Natural killer cell (primary cell): ENCODE data around the gene NFE2L3. TPM values are rescaled to one million over a fixed set of nuclear protein-coding genes. Genes with fewer than 3 reads are reported as not detected.
"Not testable (repeated sequence)": the region's sequence is repeated elsewhere in the genome, so short reads cannot be mapped to it uniquely, and the experiment has no call there.

Experiments used
- ATAC-seq, 3 donors: fragments of 150-1000 bp in 2 of 3; fragments of 200-7000 bp in 1 of 3; cut with Tn5 transposase; 1 replicate in 1 of 3; 2 replicates in 2 of 3; pipeline ENCODE4 v1.10.0; 2021; ENCODE audit warnings: mild to moderate bottlenecking in 2 of 3, moderate library complexity in 2 of 3
- DNase-seq, 2 donors: peaks; one replicate each; pipeline versions ENCODE4 v3.0.0 to v3.0.0-alpha.2; 2013 to 2021; ENCODE audit warnings: mixed read lengths in 1 of 2
- H3K27ac ChIP-seq: one replicate; pipeline ENCODE4 v1.5.1; 2013; ENCODE audit warnings: mild to moderate bottlenecking, low read length
- H3K27me3 ChIP-seq: one replicate; pipeline ENCODE4 v1.6.1; 2013; ENCODE audit warnings: low read length; ENCODE audit not compliant: control insufficient read depth, insufficient read depth
- H3K36me3 ChIP-seq: one replicate; pipeline ENCODE4 v1.6.1; 2013; ENCODE audit warnings: low read length; ENCODE audit not compliant: control insufficient read depth, insufficient read depth
- H3K4me1 ChIP-seq: one replicate; pipeline ENCODE4 v1.6.1; 2013; ENCODE audit warnings: low read length; ENCODE audit not compliant: control insufficient read depth, insufficient read depth
- H3K4me3 ChIP-seq: one replicate; pipeline ENCODE4 v1.5.1; 2013; ENCODE audit warnings: low read length
- H3K9me3 ChIP-seq: one replicate; pipeline ENCODE4 v1.6.1; 2013; ENCODE audit warnings: low read length; ENCODE audit not compliant: control insufficient read depth, insufficient read depth
- H3K27ac Mint-ChIP-seq, 2 donors: one replicate each; pipeline ENCODE4 v1.8.0; 2022; ENCODE audit warnings: mild to moderate bottlenecking in 2 of 2, mixed read lengths in 2 of 2, moderate library complexity in 1 of 2
- H3K27me3 Mint-ChIP-seq, 2 donors: one replicate each; pipeline ENCODE4 v1.8.0; 2022; ENCODE audit warnings: low read depth in 2 of 2, mixed read lengths in 2 of 2
- H3K36me3 Mint-ChIP-seq: one replicate; pipeline ENCODE4 v1.8.0; 2022; ENCODE audit warnings: mixed read lengths
- H3K4me1 Mint-ChIP-seq, 2 donors: one replicate each; pipeline ENCODE4 v1.8.0; 2022; ENCODE audit warnings: mixed read lengths in 2 of 2
- H3K4me3 Mint-ChIP-seq: one replicate; pipeline ENCODE4 v1.8.0; 2022; ENCODE audit warnings: mild to moderate bottlenecking, moderate library complexity, mixed read lengths
- H3K9me3 Mint-ChIP-seq, 2 donors: one replicate each; pipeline ENCODE4 v1.8.0; 2022; ENCODE audit warnings: mixed read lengths in 2 of 2
- WGBS: methylation state at CpG from one replicate; pipeline ENCODE4 v1.1.7; 2013; ENCODE audit warnings: missing lambda C conversion rate; ENCODE audit not compliant: insufficient coverage; 5-methylcytosine and 5-hydroxymethylcytosine counted together
- intact Hi-C: fragments of 100-400 bp; cut with micrococcal nuclease; formaldehyde crosslinking; loops from one replicate; pipeline ENCODE4 v1.14.2; 2022
- total RNA-seq, 4 donors: library from RNA; stranded (reverse); fragments of 120-200 nt in 1 of 4; gene quantifications; one replicate each; pipeline versions ENCODE4 v1.2.3 to v1.2.4, GENCODE V29; 2013 to 2022
- TF ChIP-seq, protein P1 (sequence below): fragments of 200-600 bp; IDR thresholded peaks from one replicate; pipeline ENCODE4 v1.8.0; 2022; ENCODE audit warnings: antibody characterized with exemption

Gene NFE2L3
- total RNA-seq, 3 donors from 2014 or later (not counting 1 experiment from before 2014, with no cell fraction given), result 0.68 to 2.0 (median 1.00) TPM

DNA sequence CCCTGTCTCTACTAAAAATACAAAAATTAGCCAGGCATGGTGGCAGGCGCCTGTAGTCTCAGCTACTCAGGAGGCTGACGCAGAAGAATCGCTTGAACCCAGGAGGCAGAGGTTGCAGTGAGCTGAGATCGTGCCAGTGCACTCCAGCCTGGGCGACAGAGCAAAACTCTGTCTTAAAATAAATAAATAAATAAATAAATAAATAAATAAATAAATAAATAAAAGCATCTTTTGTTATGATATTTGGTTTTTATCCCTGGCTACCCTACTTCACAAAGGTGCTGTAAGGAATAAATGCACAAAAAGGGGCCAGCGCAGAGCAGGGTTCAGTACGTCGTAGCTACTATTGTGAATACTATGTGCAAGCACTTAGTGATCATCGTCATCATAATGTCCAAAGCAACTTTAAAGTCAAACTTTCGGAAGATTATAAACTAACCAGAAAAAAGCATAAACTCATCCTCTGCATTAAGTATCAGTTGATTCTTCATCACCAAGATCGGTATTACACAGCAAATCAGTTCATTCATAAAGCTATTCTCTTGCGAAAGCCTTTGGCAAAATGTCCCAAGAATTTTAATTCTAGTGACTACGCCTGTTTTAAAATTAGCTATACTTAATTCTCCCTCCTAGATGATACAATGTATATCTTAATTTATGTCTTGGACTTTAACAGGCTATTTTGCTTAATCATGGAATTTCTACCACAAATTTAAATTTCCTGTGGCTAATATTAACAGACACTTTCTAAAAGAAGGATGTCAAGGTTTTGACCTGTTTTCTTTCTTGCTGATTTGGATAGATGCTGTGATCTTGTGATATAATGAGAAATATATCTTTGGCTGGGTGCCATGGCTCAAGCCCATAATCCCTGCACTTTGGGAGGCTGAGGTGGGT lies 7.6 kb upstream of the NFE2L3 start:
- intact Hi-C loops, result no loop called here
- no peak overlapping the region for H3K27ac ChIP-seq

DNA sequence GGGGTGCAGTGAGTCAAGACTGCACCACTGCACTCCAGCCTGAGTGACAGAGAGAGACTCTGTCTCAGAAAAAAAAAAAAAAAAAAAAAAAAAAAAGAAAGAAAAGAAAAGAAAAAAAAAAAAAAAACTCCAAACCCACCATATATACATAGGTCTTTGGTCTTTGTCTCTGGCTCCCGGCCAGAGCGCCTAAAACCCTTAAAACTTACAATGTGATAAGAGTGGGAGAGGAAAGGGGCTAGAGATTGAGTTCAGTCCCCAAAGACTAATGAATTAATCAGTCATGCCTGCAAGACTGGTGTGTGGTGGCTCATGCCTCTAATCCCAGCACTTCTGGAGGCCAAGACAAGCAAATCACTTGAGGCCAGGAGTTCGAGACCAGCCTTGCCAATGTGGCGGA lies 6.8 kb upstream of the NFE2L3 start:
- Mint-ChIP-seq H3K27ac (no peak overlapping the region), H3K27me3 (peaks cover 13 to 21% of the 10 kb centered on the region in 2 donors), H3K9me3 (no peaks in the 10 kb centered on the region), H3K4me1 (no peaks in the 10 kb centered on the region), H3K4me3 (no peak overlapping the region), H3K36me3 (no peaks in the 10 kb centered on the region)
- Histone ChIP-seq H3K36me3 (no peaks in the 10 kb centered on the region), H3K27ac (no peak overlapping the region), H3K9me3 (no peaks in the 10 kb centered on the region), H3K27me3 (no peaks in the 10 kb centered on the region), H3K4me1 (no peaks in the 10 kb centered on the region), H3K4me3 (no peak overlapping the region)
- no CpG with 5 or more reads among the region's 4 CpGs for WGBS
- DNase-seq, result no peak
- TF ChIP-seq, protein P1, sequence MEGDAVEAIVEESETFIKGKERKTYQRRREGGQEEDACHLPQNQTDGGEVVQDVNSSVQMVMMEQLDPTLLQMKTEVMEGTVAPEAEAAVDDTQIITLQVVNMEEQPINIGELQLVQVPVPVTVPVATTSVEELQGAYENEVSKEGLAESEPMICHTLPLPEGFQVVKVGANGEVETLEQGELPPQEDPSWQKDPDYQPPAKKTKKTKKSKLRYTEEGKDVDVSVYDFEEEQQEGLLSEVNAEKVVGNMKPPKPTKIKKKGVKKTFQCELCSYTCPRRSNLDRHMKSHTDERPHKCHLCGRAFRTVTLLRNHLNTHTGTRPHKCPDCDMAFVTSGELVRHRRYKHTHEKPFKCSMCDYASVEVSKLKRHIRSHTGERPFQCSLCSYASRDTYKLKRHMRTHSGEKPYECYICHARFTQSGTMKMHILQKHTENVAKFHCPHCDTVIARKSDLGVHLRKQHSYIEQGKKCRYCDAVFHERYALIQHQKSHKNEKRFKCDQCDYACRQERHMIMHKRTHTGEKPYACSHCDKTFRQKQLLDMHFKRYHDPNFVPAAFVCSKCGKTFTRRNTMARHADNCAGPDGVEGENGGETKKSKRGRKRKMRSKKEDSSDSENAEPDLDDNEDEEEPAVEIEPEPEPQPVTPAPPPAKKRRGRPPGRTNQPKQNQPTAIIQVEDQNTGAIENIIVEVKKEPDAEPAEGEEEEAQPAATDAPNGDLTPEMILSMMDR, result no peak
- intact Hi-C loops, result no loop called here
- no peak for ATAC-seq

More for the DNA sequence above, 7.6 kb upstream of the NFE2L3 start:
- Mint-ChIP-seq H3K4me1 (no peaks in the 10 kb centered on the region), H3K27ac (no peak overlapping the region), H3K4me3 (no peak overlapping the region), H3K36me3 (no peaks in the 10 kb centered on the region), H3K9me3 (no peaks in the 10 kb centered on the region), H3K27me3 (peaks cover 13 to 19% of the 10 kb centered on the region in 2 donors)
- H3K4me3 ChIP-seq, result no peak overlapping the region
- DNase-seq (no peak), ATAC-seq (no peak)
- no peaks in the 10 kb centered on the region for H3K4me1 ChIP-seq
- no peaks in the 10 kb centered on the region for H3K9me3 ChIP-seq
- H3K36me3 ChIP-seq, result no peaks in the 10 kb centered on the region
- 98% methylated on average over 9 of the region's 13 CpGs for WGBS
- TF ChIP-seq, protein P1, result no peak
- H3K27me3 ChIP-seq, result no peaks in the 10 kb centered on the region

GRCh38 chr7:26147030-26147429 lies 5.0 kb upstream of the NFE2L3 start:
- no peaks in the 10 kb centered on the region for H3K36me3 ChIP-seq
- DNase-seq, result no peak
- peaks cover 9% of the 10 kb centered on the region for H3K4me1 ChIP-seq
- Mint-ChIP-seq H3K9me3 (no peaks in the 10 kb centered on the region), H3K4me1 (peaks cover 10 to 12% of the 10 kb centered on the region in 2 donors), H3K27ac (no peak overlapping the region), H3K4me3 (no peak overlapping the region), H3K36me3 (no peaks in the 10 kb centered on the region), H3K27me3 (peaks cover 21 to 30% of the 10 kb centered on the region in 2 donors)
- H3K4me3 ChIP-seq, result no peak overlapping the region
- intact Hi-C loops, result no loop called here
- ATAC-seq, result no peak
- H3K9me3 ChIP-seq, result no peaks in the 10 kb centered on the region
- no peak overlapping the region for H3K27ac ChIP-seq
- WGBS, result 94% methylated on average over 1 of the region's 1 CpG
- TF ChIP-seq, protein P1, result no peak
- H3K27me3 ChIP-seq, result no peaks in the 10 kb centered on the region

DNA sequence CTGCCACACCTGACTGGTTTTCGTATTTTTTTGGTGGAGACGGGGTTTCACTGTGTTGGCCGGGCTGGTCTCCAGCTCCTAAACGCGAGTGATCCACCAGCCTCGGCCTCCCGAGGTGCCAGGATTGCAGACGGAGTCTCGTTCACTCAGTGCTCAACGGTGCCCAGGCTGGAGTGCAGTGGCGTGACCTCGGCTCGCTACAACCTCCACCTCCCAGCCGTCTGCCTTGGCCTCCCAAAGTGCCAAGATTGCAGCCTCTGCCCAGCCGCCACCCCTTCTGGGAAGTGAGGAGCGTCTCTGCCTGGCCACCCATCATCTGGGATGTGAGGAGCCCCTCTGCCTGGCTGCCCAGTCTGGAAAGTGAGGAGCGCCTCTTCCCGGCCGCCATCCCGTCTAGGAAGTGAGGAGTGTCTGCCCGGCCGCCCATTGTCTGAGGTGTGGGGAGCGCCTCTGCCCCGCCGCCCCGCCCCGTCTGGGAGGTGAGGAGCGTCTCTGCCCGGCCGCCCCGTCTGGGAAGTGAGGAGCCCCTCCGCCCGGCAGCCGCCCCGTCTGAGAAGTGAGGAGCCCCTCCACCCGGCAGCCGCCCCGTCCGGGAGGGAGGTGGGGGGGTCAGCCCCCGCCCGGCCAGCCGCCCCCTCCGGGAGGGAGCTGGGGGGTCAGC lies 4.2 kb upstream of the NFE2L3 start:
- H3K4me1 ChIP-seq, H3K4me3 Mint-ChIP-seq, H3K4me3 ChIP-seq, H3K36me3 ChIP-seq, DNase-seq, H3K36me3 Mint-ChIP-seq, intact Hi-C loops, H3K27ac ChIP-seq, ATAC-seq, H3K9me3 Mint-ChIP-seq, H3K27me3 ChIP-seq, H3K27ac Mint-ChIP-seq, H3K9me3 ChIP-seq: not testable (repeated sequence)
- H3K4me1 Mint-ChIP-seq, result peaks cover 10 to 12% of the 10 kb centered on the region in 2 donors
- WGBS, result 97% methylated on average over 35 of the region's 43 CpGs
- H3K27me3 Mint-ChIP-seq, result peaks cover 21 to 30% of the 10 kb centered on the region in 2 donors

DNA sequence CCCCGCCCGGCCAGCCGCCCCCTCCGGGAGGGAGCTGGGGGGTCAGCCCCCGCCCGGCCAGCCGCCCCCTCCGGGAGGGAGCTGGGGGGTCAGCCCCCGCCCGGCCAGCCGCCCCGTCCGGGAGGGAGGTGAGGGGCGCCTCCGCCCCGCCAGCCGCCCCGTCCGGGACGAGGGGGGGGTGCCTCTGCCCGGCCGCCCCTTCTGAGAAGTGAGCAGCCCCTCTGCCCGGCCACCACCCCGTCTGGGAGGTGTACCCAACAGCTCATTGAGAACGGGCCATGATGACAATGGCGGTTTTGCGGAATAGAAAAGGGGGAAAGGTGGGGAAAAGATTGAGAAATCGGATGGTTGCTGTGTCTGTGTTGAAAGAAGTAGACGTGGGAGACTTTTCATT lies 3.7 kb upstream of the NFE2L3 start:
- H3K27ac Mint-ChIP-seq, H3K9me3 ChIP-seq, H3K36me3 Mint-ChIP-seq, H3K27ac ChIP-seq, H3K4me3 Mint-ChIP-seq, DNase-seq, H3K36me3 ChIP-seq, ATAC-seq, intact Hi-C loops, H3K4me3 ChIP-seq, H3K9me3 Mint-ChIP-seq, H3K27me3 ChIP-seq: not testable (repeated sequence)
- peaks cover 18 to 28% of the 10 kb centered on the region in 2 donors for H3K27me3 Mint-ChIP-seq
- peaks cover 13% of the 10 kb centered on the region for H3K4me1 ChIP-seq
- peaks cover 14 to 17% of the 10 kb centered on the region in 2 donors for H3K4me1 Mint-ChIP-seq
- 94% methylated on average over 27 of the region's 29 CpGs for WGBS
